Endothelial cell of umbilical vein (primary cell): Measurements from ENCODE around the gene TEKT5. TPM values are rescaled to one million over a fixed set of nuclear protein-coding genes. Genes with fewer than 3 reads are reported as not detected.

ENCODE experiments used
- BruUV-seq: library from RNA; stranded (reverse); fragments of 400-500 nt; replicated peaks from 2 replicates; lab custom pipeline; 2021; lab: Mats Ljungman, UMichigan
- CTCF ChIA-PET: fragments of 300-600, 350-600 bp; sonication (Branson Sonifier 250); formaldehyde crosslinking; loops from one replicate; lab custom pipeline; 2021; ENCODE audit warnings: antibody characterized with exemption, inconsistent platforms; lab: Charles Lee
- POLR2A ChIA-PET: fragments of 300-600, 350-600 bp; sonication (Branson Sonifier 250); formaldehyde crosslinking; loops from one replicate; lab custom pipeline; 2021; ENCODE audit warnings: antibody characterized with exemption, inconsistent platforms; lab: Charles Lee
- DNase-seq: peaks from one replicate; pipeline ENCODE4 v3.0.0-alpha.2; 2011; ENCODE audit warnings: low read depth, low spot score
- FAIRE-seq: peaks from 2 replicates; lab custom pipeline; 2011; peaks lifted over from hg19 to GRCh38; lab: Jason Lieb, UNC
- H2AFZ ChIP-seq: 2 replicates; pipeline ENCODE4 v1.6.0; 2012; ENCODE audit warnings: low read depth, low read length, control low read depth, inconsistent platforms
- H3K27ac ChIP-seq: 2 replicates; pipeline ENCODE4 v1.5.1; 2011; ENCODE audit warnings: low read depth, mild to moderate bottlenecking, control low read depth, low read length, moderate library complexity; ENCODE audit not compliant: insufficient read depth
- H3K27me3 ChIP-seq, 2 experiments: 2 replicates each; pipeline versions ENCODE4 v1.6.0 to v1.6.1; 2011; ENCODE audit warnings: low read length in 2 of 2, mixed read lengths in 1 of 2; ENCODE audit not compliant: control insufficient read depth in 2 of 2, insufficient read depth in 2 of 2
- H3K36me3 ChIP-seq, 2 experiments: 2 replicates in 1 of 2; 3 replicates in 1 of 2; pipeline ENCODE4 v1.5.1; 2011; ENCODE audit warnings: low read length in 2 of 2, mild to moderate bottlenecking in 1 of 2, moderate library complexity in 1 of 2; ENCODE audit not compliant: control insufficient read depth in 2 of 2, insufficient read depth in 2 of 2; ENCODE audit errors: extremely low read depth in 1 of 2
- H3K4me1 ChIP-seq: 3 replicates; pipeline ENCODE4 v1.5.1; 2011; ENCODE audit warnings: mild to moderate bottlenecking, low read length; ENCODE audit not compliant: control insufficient read depth, insufficient read depth; ENCODE audit errors: extremely low read depth
- H3K4me2 ChIP-seq: 2 replicates; pipeline ENCODE4 v1.6.1; 2011; ENCODE audit warnings: low read length, control low read depth, mixed read lengths; ENCODE audit not compliant: insufficient read depth
- H3K4me3 ChIP-seq, 3 experiments: fragments of 200-600 bp in 1 of 3; sonication (generic), shearing (Covaris generic) in 1 of 3; replicated peaks in 1 of 3; 2 replicates each; pipeline ENCODE4 v1.5.1; 2011 to 2016; ENCODE audit warnings: control low read depth in 3 of 3, low read length in 3 of 3, mild to moderate bottlenecking in 2 of 3, inconsistent platforms in 1 of 3, low read depth in 1 of 3, moderate library complexity in 1 of 3; ENCODE audit not compliant: insufficient read depth in 1 of 3
- H3K79me2 ChIP-seq: 2 replicates; pipeline ENCODE4 v1.6.0; 2012; ENCODE audit warnings: low read length, inconsistent platforms; ENCODE audit not compliant: control insufficient read depth, insufficient read depth
- H3K9ac ChIP-seq: replicated peaks from 2 replicates; pipeline ENCODE3; 2011; ENCODE audit warnings: low read length, control low read depth; ENCODE audit not compliant: insufficient read depth; ENCODE audit errors: extremely low read depth
- H3K9me1 ChIP-seq: replicated peaks from 3 replicates; pipeline ENCODE4 v1.6.0; 2011; ENCODE audit warnings: mild to moderate bottlenecking, low read length; ENCODE audit not compliant: control insufficient read depth, insufficient read depth; ENCODE audit errors: extremely low read depth
- H3K9me3 ChIP-seq: replicated peaks from 2 replicates; pipeline ENCODE4 v1.5.1; 2012; ENCODE audit warnings: low read length, inconsistent platforms; ENCODE audit not compliant: control insufficient read depth, insufficient read depth
- H4K20me1 ChIP-seq: replicated peaks from 2 replicates; pipeline ENCODE3; 2011; ENCODE audit warnings: mild to moderate bottlenecking, low read length; ENCODE audit not compliant: control insufficient read depth, insufficient read depth; ENCODE audit errors: extremely low read depth
- GATA2 ChIP-seq: IDR thresholded peaks from 2 replicates; pipeline ENCODE4 v1.7.0; 2011; ENCODE audit warnings: low read depth, mild to moderate bottlenecking, moderate library complexity, mixed read lengths, low read length; ENCODE audit not compliant: insufficient read length, insufficient read depth
- JUN ChIP-seq: IDR thresholded peaks from 2 replicates; pipeline ENCODE4 v1.6.1; 2011; ENCODE audit warnings: borderline replicate concordance, low read depth; ENCODE audit not compliant: insufficient read length, insufficient read depth
- MAX ChIP-seq: IDR thresholded peaks from 2 replicates; pipeline ENCODE4 v1.6.1; 2011; ENCODE audit not compliant: insufficient read depth, insufficient read length
- MYC ChIP-seq: IDR thresholded peaks from one replicate; pipeline ENCODE4 v1.6.1; 2011; ENCODE audit warnings: mild to moderate bottlenecking, low read depth, low read length
- dilution Hi-C: fragments of 300-500 bp; cut with MboI; formaldehyde crosslinking; loops from one replicate; pipeline ENCODE4 v1.15.0; 2019; ENCODE audit warnings: low sequenced_read_pairs; ENCODE audit not compliant: extremely low pct_ligation_motif_present
- intact Hi-C: fragments of 100-400 bp; cut with micrococcal nuclease; formaldehyde crosslinking; loops from one replicate; pipeline ENCODE4 v1.10.0; 2022
- polyA plus RNA-seq, 4 experiments: library from polyadenylated mRNA; depleted of rRNA in 3 of 4; stranded (reverse) in 3 of 4; unstranded in 1 of 4; fragments of >200 nt; gene quantifications; 2 replicates each; pipeline versions ENCODE4 v1.2.1 to v1.2.3, GENCODE V29; 2011 to 2012; ENCODE audit warnings: missing spikeins in 1 of 4
- total RNA-seq: library from RNA; stranded (reverse); gene quantifications from 2 replicates; pipeline ENCODE4 v1.2.3, GENCODE V29; 2021

The TEKT5 gene
- total and polyA plus RNA-seq, 2 donors (not counting 3 experiments of a cell fraction or from before 2014, with no cell fraction given) = not detected

DNA sequence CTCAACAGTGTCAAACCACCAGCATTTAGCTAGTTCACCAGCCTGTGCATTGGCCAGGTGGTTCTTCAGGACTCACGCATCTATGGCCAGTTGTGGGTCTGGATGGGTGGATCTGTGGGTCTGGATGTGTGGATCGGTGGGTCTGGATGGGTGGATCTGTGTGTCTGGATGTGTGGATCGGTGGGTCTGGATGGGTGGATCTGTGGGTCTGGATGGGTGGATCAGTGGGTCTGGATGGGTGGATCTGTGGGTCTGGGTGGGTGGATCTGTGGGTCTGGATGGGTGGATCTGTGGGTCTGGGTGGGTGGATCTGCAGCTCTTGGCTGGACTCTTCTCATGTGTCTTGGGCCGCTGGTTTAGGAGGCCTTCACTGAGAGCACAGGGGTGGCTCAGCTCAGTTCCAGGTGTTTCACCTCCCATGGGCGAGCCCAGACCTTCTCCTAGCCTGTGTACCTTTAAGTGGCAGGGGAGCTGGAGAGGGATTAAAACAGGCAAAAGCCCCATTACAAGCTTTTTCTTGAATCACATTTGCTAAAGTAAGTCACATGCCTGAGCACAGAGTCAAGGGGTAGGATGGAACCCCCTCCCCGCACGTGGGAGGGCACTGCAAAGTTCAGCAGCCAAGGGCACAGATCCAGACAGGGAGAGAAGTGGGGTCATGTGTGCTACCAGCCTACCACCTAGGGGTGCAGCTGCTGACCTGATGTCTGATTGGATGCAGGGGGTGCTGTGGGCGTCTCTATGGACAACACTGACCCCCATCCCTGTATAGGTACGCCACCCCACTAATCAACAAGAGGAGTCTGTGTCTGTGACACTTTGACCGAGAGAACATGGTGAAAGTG lies 45.5 kb upstream of the TEKT5 start:
- intact Hi-C loops (loop anchor here (5.0 kb wide), 2 partner anchors 87 to 353 kb away; partner anchors contain the start of gene ATF7IP2), dilution Hi-C loops (no loop called here)
- ChIA-PET POLR2A (no interaction called here), CTCF (interaction anchor here (1.2 to 5.3 kb wide), 4 partner anchors 178 to 1988 kb away, joined by 3 to 29 read pairs (median 8); no protein-coding TSS in a partner anchor)
- no peaks in the 10 kb centered on the region for H3K27me3 ChIP-seq
- TF ChIP-seq MYC (no peak), GATA2 (no peak), JUN (no peak), MAX (no peak)
- H3K27ac ChIP-seq = no peak overlapping the region
- no peak overlapping the region for H3K4me2 ChIP-seq
- BruUV-seq = no TSS peak
- H3K79me2 ChIP-seq = no peaks in the 10 kb centered on the region
- no peaks in the 10 kb centered on the region for H4K20me1 ChIP-seq
- H3K36me3 ChIP-seq = no peaks in the 10 kb centered on the region
- H3K9me3 ChIP-seq = no peaks in the 10 kb centered on the region
- no peak overlapping the region for H2AFZ ChIP-seq
- H3K9me1 ChIP-seq = no peaks in the 10 kb centered on the region
- no peak overlapping the region for H3K9ac ChIP-seq
- no peak for FAIRE-seq
- no peak overlapping the region for H3K4me3 ChIP-seq
- peaks cover 14% of the 10 kb centered on the region for H3K4me1 ChIP-seq
- DNase-seq = no peak
